ENCODE data around the gene DGKG. TPM values are rescaled to one million over a fixed set of nuclear protein-coding genes. Genes with fewer than 3 reads are reported as not detected.

DGKG gene
- total RNA-seq, 4 donors from 2014 or later: 14.5 to 35.1 (median 20.3) TPM

GRCh38 chr3:186315581-186316354 lies 46.3 kb downstream of the DGKG start:
- H3K9me3 ChIP-seq: no peaks in the 10 kb centered on the region
- H3K27me3 ChIP-seq: no peaks in the 10 kb centered on the region
- no peak for DNase-seq
- intact Hi-C loops (cut with DNase I): no loop called here
- H3K27ac ChIP-seq: no peak overlapping the region
- 88 to 95% methylated on average over 5 of the region's 5 CpGs for WGBS, 2 donors
- TF ChIP-seq POLR2A (IDR thresholded peaks at IDR 0.05) (no peak), CTCF (IDR thresholded peaks at IDR 0.05) (no peak)
- peaks cover 0 to 3% of the 10 kb centered on the region in 2 donors for H3K36me3 ChIP-seq
- H3K4me3 ChIP-seq (replicated peaks in 1 of 3): no peak overlapping the region
- peaks cover 0 to 6% of the 10 kb centered on the region in 2 donors for H3K4me1 ChIP-seq

GRCh38 chr3:186314896-186315295 lies 47.1 kb downstream of the DGKG start:
- H3K4me3 ChIP-seq (replicated peaks in 1 of 3): no peak overlapping the region
- H3K27me3 ChIP-seq: no peaks in the 10 kb centered on the region
- WGBS, 2 donors: 88 to 96% methylated on average over 3 of the region's 3 CpGs
- H3K4me1 ChIP-seq: peaks cover 0 to 6% of the 10 kb centered on the region in 2 donors
- intact Hi-C loops (cut with DNase I): no loop called here
- no peak overlapping the region for H3K27ac ChIP-seq
- TF ChIP-seq POLR2A (IDR thresholded peaks at IDR 0.05): no peak
- no peak for TF ChIP-seq CTCF (IDR thresholded peaks at IDR 0.05)
- no peaks in the 10 kb centered on the region for H3K9me3 ChIP-seq
- H3K36me3 ChIP-seq: peaks cover 0 to 3% of the 10 kb centered on the region in 2 donors
- DNase-seq: no peak

GRCh38 chr3:186311441-186311840 lies 50.6 kb downstream of the DGKG start:
- H3K27ac ChIP-seq: no peak overlapping the region
- WGBS, 2 donors: 83 to 97% methylated on average over 3 of the region's 3 CpGs

GRCh38 chr3:186308549-186308948 lies 53.5 kb downstream of the DGKG start:
- Histone ChIP-seq H3K4me3 (replicated peaks in 1 of 3) (no peak overlapping the region), H3K4me1 (peaks cover 5 to 12% of the 10 kb centered on the region in 2 donors), H3K27ac (no peak overlapping the region), H3K27me3 (no peaks in the 10 kb centered on the region), H3K9me3 (no peaks in the 10 kb centered on the region), H3K36me3 (no peaks in the 10 kb centered on the region)
- intact Hi-C loops (cut with DNase I): no loop called here
- DNase-seq: no peak
- WGBS, 2 donors: 82 to 96% methylated on average over 1 of the region's 1 CpG
- TF ChIP-seq CTCF (IDR thresholded peaks at IDR 0.05): no peak
- TF ChIP-seq POLR2A (IDR thresholded peaks at IDR 0.05): no peak

More at GRCh38 chr3:186311441-186311840, 50.6 kb downstream of the DGKG start:
- DNase-seq: no peak
- no peaks in the 10 kb centered on the region for H3K9me3 ChIP-seq
- intact Hi-C loops (cut with DNase I): no loop called here
- H3K27me3 ChIP-seq: no peaks in the 10 kb centered on the region
- no peaks in the 10 kb centered on the region for H3K36me3 ChIP-seq
- peaks cover 0 to 1% of the 10 kb centered on the region in 2 donors for H3K4me1 ChIP-seq
- no peak for TF ChIP-seq CTCF (IDR thresholded peaks at IDR 0.05)
- TF ChIP-seq POLR2A (IDR thresholded peaks at IDR 0.05): no peak
- H3K4me3 ChIP-seq (replicated peaks in 1 of 3): no peak overlapping the region

- Histone ChIP-seq H3K4me1 (peaks cover 5 to 15% of the 10 kb centered on the region in 2 donors), H3K9me3 (no peaks in the 10 kb centered on the region), H3K27ac (no peak overlapping the region), H3K27me3 (no peaks in the 10 kb centered on the region), H3K36me3 (no peaks in the 10 kb centered on the region), H3K4me3 (replicated peaks in 1 of 3) (no peak overlapping the region)
- WGBS, 2 donors: 63 to 75% methylated on average over 3 of the region's 3 CpGs
- intact Hi-C loops (cut with DNase I): no loop called here
- TF ChIP-seq CTCF (IDR thresholded peaks at IDR 0.05): no peak
- TF ChIP-seq POLR2A (IDR thresholded peaks at IDR 0.05): no peak
- no peak for DNase-seq
Measured at GRCh38 chr3:186307594-186308221, 54.3 kb downstream of the DGKG start.
